ENCODE data around the gene ZNF579. TPM values are rescaled to one million over a fixed set of nuclear protein-coding genes. Genes with fewer than 3 reads are reported as not detected.

Gene ZNF579
- total and polyA plus RNA-seq, 2 of the 13 experiments (the other 11 are each of a cell fraction or from before 2014, with no cell fraction given), result 2.1 to 2.9 TPM

- no peak for TF ChIP-seq ATF5 (CRISPR knock-in tag; IDR thresholded peaks at IDR 0.05; ENCODE audit: low read depth)
Observed at GRCh38 chr19:55605207-55605636, 24.6 kb upstream of the ZNF579 start (continued).

GRCh38 chr19:55603581-55604292, 23.1 kb upstream of the ZNF579 start:
- H3K27ac ChIP-seq (ENCODE audit: extremely low read length, insufficient read depth, low read length), result no peak overlapping the region
- no peak overlapping the region for H2AFZ ChIP-seq (ENCODE audit: low read length)
- H3K9me3 ChIP-seq (ENCODE audit: low read length), result no peaks in the 10 kb centered on the region
- H3K9ac ChIP-seq (ENCODE audit: insufficient read depth, low read depth, low read length), result no peak overlapping the region
- H4K20me1 ChIP-seq (ENCODE audit: insufficient read depth, low read length), result 0 out of 2 replicates have a peak, but pooled peaks cover 1% of the 10 kb centered on the region
- WGBS (ENCODE audit: low lambda C conversion rate), result 94% methylated on average over 22 of the region's 22 CpGs
- peaks cover 52% of the 10 kb centered on the region for H3K4me1 ChIP-seq (ENCODE audit: insufficient read depth, low read length)
- H3K79me2 ChIP-seq (ENCODE audit: insufficient read depth, low read length), result peaks cover 15% of the 10 kb centered on the region
- in situ Hi-C loops (cut with HindIII; ENCODE audit: extremely low pct_ligation_motif_present, low pct_unique_long_range_greater_than_20kb) (no loop called here), intact Hi-C loops (cut with micrococcal nuclease; ENCODE audit: unreplicated experiment) (loop anchor here (10.0 kb wide), 1 partner anchor 49 kb away; no protein-coding TSS in a partner anchor)
- H3K27me3 ChIP-seq (ENCODE audit: control insufficient read depth in 1 of 2, insufficient read depth in 2 of 2, low read length in 2 of 2), result no peaks in the 10 kb centered on the region; a peak in 1 of 5 replicates
- ChIA-PET POLR2A (interaction anchor here (1.0 to 2.0 kb wide), 3 partner anchors 51 to 58 kb away, joined by 3 to 7 read pairs (median 4); partner anchors contain the start of gene U2AF2), CTCF (ENCODE audit: low intra/inter-chr PET ratio, low total read pairs) (no interaction called here)
- no peaks in the 10 kb centered on the region; a peak in 1 of 5 replicates for H3K36me3 ChIP-seq (replicated peaks in 1 of 2; ENCODE audit: control insufficient read depth in 1 of 2, insufficient read depth in 2 of 2, low read length in 2 of 2)
- no peak overlapping the region for H3K4me2 ChIP-seq (ENCODE audit: low read depth, low read length)
- no TSS peak for BruUV-seq (replicated peaks)
- FAIRE-seq, result no peak
- H3K4me3 ChIP-seq (replicated peaks in 1 of 3; ENCODE audit: insufficient read depth in 1 of 3, low read depth in 2 of 3, low read length in 3 of 3), result no peak overlapping the region
- ATAC-seq, result no peak
- DNase-seq (ENCODE audit: low spot score), result no peak
- TF ChIP-seq MYPOP (CRISPR knock-in tag; IDR thresholded peaks at IDR 0.05), result no peak
- no peak for TF ChIP-seq HNRNPLL (IDR thresholded peaks at IDR 0.05; ENCODE audit: low read depth, low read length, poor library complexity, severe bottlenecking)
- no peak for TF ChIP-seq WIZ (CRISPR knock-in tag; IDR thresholded peaks at IDR 0.05)
- TF ChIP-seq, protein P1, sequence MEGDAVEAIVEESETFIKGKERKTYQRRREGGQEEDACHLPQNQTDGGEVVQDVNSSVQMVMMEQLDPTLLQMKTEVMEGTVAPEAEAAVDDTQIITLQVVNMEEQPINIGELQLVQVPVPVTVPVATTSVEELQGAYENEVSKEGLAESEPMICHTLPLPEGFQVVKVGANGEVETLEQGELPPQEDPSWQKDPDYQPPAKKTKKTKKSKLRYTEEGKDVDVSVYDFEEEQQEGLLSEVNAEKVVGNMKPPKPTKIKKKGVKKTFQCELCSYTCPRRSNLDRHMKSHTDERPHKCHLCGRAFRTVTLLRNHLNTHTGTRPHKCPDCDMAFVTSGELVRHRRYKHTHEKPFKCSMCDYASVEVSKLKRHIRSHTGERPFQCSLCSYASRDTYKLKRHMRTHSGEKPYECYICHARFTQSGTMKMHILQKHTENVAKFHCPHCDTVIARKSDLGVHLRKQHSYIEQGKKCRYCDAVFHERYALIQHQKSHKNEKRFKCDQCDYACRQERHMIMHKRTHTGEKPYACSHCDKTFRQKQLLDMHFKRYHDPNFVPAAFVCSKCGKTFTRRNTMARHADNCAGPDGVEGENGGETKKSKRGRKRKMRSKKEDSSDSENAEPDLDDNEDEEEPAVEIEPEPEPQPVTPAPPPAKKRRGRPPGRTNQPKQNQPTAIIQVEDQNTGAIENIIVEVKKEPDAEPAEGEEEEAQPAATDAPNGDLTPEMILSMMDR (CRISPR knock-in tag; IDR thresholded peaks at IDR 0.05), result no peak
- no peak for TF ChIP-seq ZNF672 (CRISPR knock-in tag; IDR thresholded peaks at IDR 0.05)
- no peak for TF ChIP-seq E2F5 (CRISPR knock-in tag; conservative IDR thresholded peaks at IDR 0.05)
- no peak for TF ChIP-seq POGZ (CRISPR knock-in tag; IDR thresholded peaks at IDR 0.05)
- no peak for TF ChIP-seq PHB2 (IDR thresholded peaks at IDR 0.05; ENCODE audit: partially characterized antibody)
- TF ChIP-seq, protein P2, sequence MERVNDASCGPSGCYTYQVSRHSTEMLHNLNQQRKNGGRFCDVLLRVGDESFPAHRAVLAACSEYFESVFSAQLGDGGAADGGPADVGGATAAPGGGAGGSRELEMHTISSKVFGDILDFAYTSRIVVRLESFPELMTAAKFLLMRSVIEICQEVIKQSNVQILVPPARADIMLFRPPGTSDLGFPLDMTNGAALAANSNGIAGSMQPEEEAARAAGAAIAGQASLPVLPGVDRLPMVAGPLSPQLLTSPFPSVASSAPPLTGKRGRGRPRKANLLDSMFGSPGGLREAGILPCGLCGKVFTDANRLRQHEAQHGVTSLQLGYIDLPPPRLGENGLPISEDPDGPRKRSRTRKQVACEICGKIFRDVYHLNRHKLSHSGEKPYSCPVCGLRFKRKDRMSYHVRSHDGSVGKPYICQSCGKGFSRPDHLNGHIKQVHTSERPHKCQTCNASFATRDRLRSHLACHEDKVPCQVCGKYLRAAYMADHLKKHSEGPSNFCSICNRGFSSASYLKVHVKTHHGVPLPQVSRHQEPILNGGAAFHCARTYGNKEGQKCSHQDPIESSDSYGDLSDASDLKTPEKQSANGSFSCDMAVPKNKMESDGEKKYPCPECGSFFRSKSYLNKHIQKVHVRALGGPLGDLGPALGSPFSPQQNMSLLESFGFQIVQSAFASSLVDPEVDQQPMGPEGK (CRISPR knock-in tag; IDR thresholded peaks at IDR 0.05), result no peak
- TF ChIP-seq, protein P3, sequence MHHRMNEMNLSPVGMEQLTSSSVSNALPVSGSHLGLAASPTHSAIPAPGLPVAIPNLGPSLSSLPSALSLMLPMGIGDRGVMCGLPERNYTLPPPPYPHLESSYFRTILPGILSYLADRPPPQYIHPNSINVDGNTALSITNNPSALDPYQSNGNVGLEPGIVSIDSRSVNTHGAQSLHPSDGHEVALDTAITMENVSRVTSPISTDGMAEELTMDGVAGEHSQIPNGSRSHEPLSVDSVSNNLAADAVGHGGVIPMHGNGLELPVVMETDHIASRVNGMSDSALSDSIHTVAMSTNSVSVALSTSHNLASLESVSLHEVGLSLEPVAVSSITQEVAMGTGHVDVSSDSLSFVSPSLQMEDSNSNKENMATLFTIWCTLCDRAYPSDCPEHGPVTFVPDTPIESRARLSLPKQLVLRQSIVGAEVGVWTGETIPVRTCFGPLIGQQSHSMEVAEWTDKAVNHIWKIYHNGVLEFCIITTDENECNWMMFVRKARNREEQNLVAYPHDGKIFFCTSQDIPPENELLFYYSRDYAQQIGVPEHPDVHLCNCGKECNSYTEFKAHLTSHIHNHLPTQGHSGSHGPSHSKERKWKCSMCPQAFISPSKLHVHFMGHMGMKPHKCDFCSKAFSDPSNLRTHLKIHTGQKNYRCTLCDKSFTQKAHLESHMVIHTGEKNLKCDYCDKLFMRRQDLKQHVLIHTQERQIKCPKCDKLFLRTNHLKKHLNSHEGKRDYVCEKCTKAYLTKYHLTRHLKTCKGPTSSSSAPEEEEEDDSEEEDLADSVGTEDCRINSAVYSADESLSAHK (CRISPR knock-in tag; IDR thresholded peaks at IDR 0.05; ENCODE audit: borderline replicate concordance), result no peak
- no peak for TF ChIP-seq MED13 (CRISPR knock-in tag; IDR thresholded peaks at IDR 0.05)
